ENCODE data around the gene PPP1R11.
"Not testable (repeated sequence)": the region's sequence is repeated elsewhere in the genome, so short reads cannot be mapped to it uniquely, and the experiment has no call there.

PPP1R11 gene

GRCh38 chr6:30100154-30100553 is 33.2 kb downstream of the PPP1R11 start:
- DNase-seq: no peak

GRCh38 chr6:30100585-30101443 is 33.8 kb downstream of the PPP1R11 start:
- DNase-seq: no peak

- peak; percentile 44 for DNase-seq
Observed at GRCh38 chr6:30101444-30102413, 34.7 kb downstream of the PPP1R11 start.

GRCh38 chr6:30102414-30102969 is 35.5 kb downstream of the PPP1R11 start:
- DNase-seq: no peak

- DNase-seq: no peak
Observed at GRCh38 chr6:30102970-30103871, 36.2 kb downstream of the PPP1R11 start.

GRCh38 chr6:30103872-30104179 is 36.8 kb downstream of the PPP1R11 start:
- DNase-seq: no peak

GRCh38 chr6:30104661-30105060 is 37.7 kb downstream of the PPP1R11 start:
- DNase-seq: no peak

GRCh38 chr6:30111266-30111856 is 44.4 kb downstream of the PPP1R11 start:
- no peak for DNase-seq

- no peak for DNase-seq
Observed at GRCh38 chr6:30112402-30112994, 45.5 kb downstream of the PPP1R11 start.

- DNase-seq: no peak
Observed at GRCh38 chr6:30113003-30113759, 46.2 kb downstream of the PPP1R11 start, which contains the start of gene TRIM31. TSS of gene TRIM31 (minus strand) at chr6:30113090. CDS start at chr6:30112805, 285 bp downstream.

- no peak for DNase-seq
Observed at GRCh38 chr6:30113841-30114240, 46.8 kb downstream of the PPP1R11 start.

- DNase-seq: no peak
Observed at GRCh38 chr6:30116724-30117123, 49.7 kb downstream of the PPP1R11 start.

- DNase-seq: not testable (repeated sequence)
Observed at GRCh38 chr6:30118691-30119090, 51.7 kb downstream of the PPP1R11 start.
